Effector memory CD8-positive, alpha-beta T cell (primary cell): ENCODE results near the gene ASAP3.

Source experiments
- ATAC-seq: fragments of 150-1000 bp; cut with Tn5 transposase; replicated peaks from 2 replicates; pipeline ENCODE4 v1.10.0; 2021; ENCODE audit warnings: mild to moderate bottlenecking, moderate library complexity
- DNase-seq, 3 experiments: peaks; one replicate each; pipeline ENCODE4 v3.0.0; 2021
- H3K27ac Mint-ChIP-seq, 2 donors: one replicate each; pipeline ENCODE4 v1.8.0; 2022; ENCODE audit warnings: mild to moderate bottlenecking in 2 of 2, mixed read lengths in 2 of 2, moderate library complexity in 2 of 2
- H3K27me3 Mint-ChIP-seq, 2 donors: one replicate each; pipeline ENCODE4 v1.8.0; 2022; ENCODE audit warnings: mixed read lengths in 2 of 2
- H3K36me3 Mint-ChIP-seq: one replicate; pipeline ENCODE4 v1.8.0; 2022; ENCODE audit warnings: mild to moderate bottlenecking, moderate library complexity, mixed read lengths; ENCODE audit not compliant: insufficient read depth
- H3K4me1 Mint-ChIP-seq, 2 donors: one replicate each; pipeline ENCODE4 v1.8.0; 2022; ENCODE audit warnings: low read depth in 2 of 2, mixed read lengths in 2 of 2
- H3K4me3 Mint-ChIP-seq, 2 donors: one replicate each; pipeline ENCODE4 v1.8.0; 2022; ENCODE audit warnings: mild to moderate bottlenecking in 2 of 2, mixed read lengths in 2 of 2, moderate library complexity in 2 of 2
- H3K9me3 Mint-ChIP-seq, 2 donors: one replicate each; pipeline ENCODE4 v1.8.0; 2022; ENCODE audit warnings: mixed read lengths in 2 of 2

ASAP3 gene

GRCh38 chr1:23462766-23463165 is 21.2 kb downstream of the ASAP3 start:
- ATAC-seq (no peak), DNase-seq (no peak)
- Mint-ChIP-seq H3K9me3 (no peaks in the 10 kb centered on the region), H3K36me3 (no peaks in the 10 kb centered on the region), H3K4me1 (no peaks in the 10 kb centered on the region), H3K27me3 (peaks cover 22 to 30% of the 10 kb centered on the region in 2 donors), H3K4me3 (no peak overlapping the region), H3K27ac (peak overlapping the region in 1 of 2 donors; percentile 61)

GRCh38 chr1:23461050-23461449 is 22.9 kb downstream of the ASAP3 start:
- Mint-ChIP-seq H3K4me3 (no peak overlapping the region), H3K27ac (no peak overlapping the region)

GRCh38 chr1:23460519-23460918 is 23.5 kb downstream of the ASAP3 start:
- no peaks in the 10 kb centered on the region for H3K9me3 Mint-ChIP-seq
- peaks cover 4 to 6% of the 10 kb centered on the region in 2 donors for H3K4me1 Mint-ChIP-seq
- H3K4me3 Mint-ChIP-seq, result no peak overlapping the region
- ATAC-seq (no peak), DNase-seq (no peak)
- peaks cover 36 to 53% of the 10 kb centered on the region in 2 donors for H3K27me3 Mint-ChIP-seq
- no peak overlapping the region for H3K27ac Mint-ChIP-seq
- no peaks in the 10 kb centered on the region for H3K36me3 Mint-ChIP-seq

More at GRCh38 chr1:23461050-23461449, 22.9 kb downstream of the ASAP3 start:
- ATAC-seq (no peak), DNase-seq (no peak)
- Mint-ChIP-seq H3K4me1 (peaks cover 4% of the 10 kb centered on the region in 2 donors), H3K27me3 (peaks cover 33 to 47% of the 10 kb centered on the region in 2 donors), H3K36me3 (no peaks in the 10 kb centered on the region), H3K9me3 (no peaks in the 10 kb centered on the region)

- Mint-ChIP-seq H3K27ac (no peak overlapping the region), H3K9me3 (no peaks in the 10 kb centered on the region), H3K27me3 (peaks cover 45 to 64% of the 10 kb centered on the region in 2 donors), H3K4me1 (peaks cover 6 to 9% of the 10 kb centered on the region in 2 donors), H3K4me3 (no peak overlapping the region), H3K36me3 (no peaks in the 10 kb centered on the region)
- DNase-seq (no peak), ATAC-seq (no peak)
Measured at GRCh38 chr1:23459338-23459757, 24.6 kb downstream of the ASAP3 start.

- H3K9me3 Mint-ChIP-seq, result no peaks in the 10 kb centered on the region
- H3K4me1 Mint-ChIP-seq, result peaks cover 18 to 31% of the 10 kb centered on the region in 2 donors
- H3K36me3 Mint-ChIP-seq, result no peaks in the 10 kb centered on the region
- H3K27ac Mint-ChIP-seq, result peak overlapping the region in 1 of 2 donors; percentile 3
- DNase-seq (no peak), ATAC-seq (no peak)
- peaks cover 36 to 68% of the 10 kb centered on the region in 2 donors for H3K27me3 Mint-ChIP-seq
- H3K4me3 Mint-ChIP-seq, result no peak overlapping the region
Measured at GRCh38 chr1:23456226-23456625, 27.8 kb downstream of the ASAP3 start.

- no peak for DNase-seq
- no peak for ATAC-seq
- Mint-ChIP-seq H3K9me3 (no peaks in the 10 kb centered on the region), H3K36me3 (no peaks in the 10 kb centered on the region), H3K27me3 (peaks cover 28 to 58% of the 10 kb centered on the region in 2 donors), H3K4me3 (no peak overlapping the region), H3K27ac (peak overlapping the region in 1 of 2 donors; percentile 3), H3K4me1 (peaks cover 18 to 32% of the 10 kb centered on the region in 2 donors)
Measured at GRCh38 chr1:23453455-23454000, 30.5 kb downstream of the ASAP3 start.

- ATAC-seq (peak; percentile 98), DNase-seq (peak; percentile 50 to 67 (median 65))
Measured at GRCh38 chr1:23452011-23452411, 32.0 kb downstream of the ASAP3 start.

GRCh38 chr1:23451441-23451840 is 32.5 kb downstream of the ASAP3 start:
- ATAC-seq, result peak; percentile 6
- H3K4me1 Mint-ChIP-seq, result peaks cover 18 to 32% of the 10 kb centered on the region in 2 donors
- H3K27me3 Mint-ChIP-seq, result peaks cover 17 to 37% of the 10 kb centered on the region in 2 donors
- peak overlapping the region in 1 of 2 donors; percentile 32 for H3K4me3 Mint-ChIP-seq
- H3K9me3 Mint-ChIP-seq, result no peaks in the 10 kb centered on the region
- DNase-seq, result no peak
- peak overlapping the region in 1 of 2 donors; percentile 3 for H3K27ac Mint-ChIP-seq
- no peaks in the 10 kb centered on the region for H3K36me3 Mint-ChIP-seq

More at GRCh38 chr1:23452011-23452411, 32.0 kb downstream of the ASAP3 start:
- Mint-ChIP-seq H3K27me3 (peaks cover 22 to 42% of the 10 kb centered on the region in 2 donors), H3K4me1 (peaks cover 18 to 32% of the 10 kb centered on the region in 2 donors), H3K36me3 (no peaks in the 10 kb centered on the region), H3K27ac (peak overlapping the region in 1 of 2 donors; percentile 3), H3K9me3 (no peaks in the 10 kb centered on the region), H3K4me3 (peak overlapping the region; percentile 32)

- Mint-ChIP-seq H3K27me3 (peaks cover 11 to 31% of the 10 kb centered on the region in 2 donors), H3K4me1 (peaks cover 13 to 29% of the 10 kb centered on the region in 2 donors), H3K4me3 (no peak overlapping the region), H3K27ac (no peak overlapping the region), H3K36me3 (no peaks in the 10 kb centered on the region), H3K9me3 (no peaks in the 10 kb centered on the region)
- DNase-seq (no peak), ATAC-seq (no peak)
Measured at GRCh38 chr1:23450894-23451293, 33.1 kb downstream of the ASAP3 start.

GRCh38 chr1:23449958-23450357 is 34.0 kb downstream of the ASAP3 start:
- Mint-ChIP-seq H3K4me1 (peaks cover 12 to 25% of the 10 kb centered on the region in 2 donors), H3K27me3 (peaks cover 4 to 22% of the 10 kb centered on the region in 2 donors), H3K9me3 (no peaks in the 10 kb centered on the region), H3K4me3 (no peak overlapping the region), H3K36me3 (no peaks in the 10 kb centered on the region), H3K27ac (no peak overlapping the region)
- no peak for DNase-seq
- ATAC-seq, result no peak

- Mint-ChIP-seq H3K4me1 (peaks cover 12 to 24% of the 10 kb centered on the region in 2 donors), H3K36me3 (no peaks in the 10 kb centered on the region), H3K27ac (no peak overlapping the region), H3K9me3 (no peaks in the 10 kb centered on the region), H3K4me3 (no peak overlapping the region), H3K27me3 (peaks cover 0 to 16% of the 10 kb centered on the region in 2 donors)
- ATAC-seq (no peak), DNase-seq (no peak)
Measured at GRCh38 chr1:23449306-23449705, 34.7 kb downstream of the ASAP3 start.

GRCh38 chr1:23448846-23449245 is 35.1 kb downstream of the ASAP3 start:
- peaks cover 0 to 12% of the 10 kb centered on the region in 2 donors for H3K27me3 Mint-ChIP-seq
- no peak overlapping the region for H3K27ac Mint-ChIP-seq
- no peaks in the 10 kb centered on the region for H3K36me3 Mint-ChIP-seq
- ATAC-seq, result no peak
- DNase-seq, result no peak
- H3K4me1 Mint-ChIP-seq, result peaks cover 12 to 24% of the 10 kb centered on the region in 2 donors
- H3K9me3 Mint-ChIP-seq, result no peaks in the 10 kb centered on the region
- no peak overlapping the region for H3K4me3 Mint-ChIP-seq

- Mint-ChIP-seq H3K4me1 (peaks cover 4 to 7% of the 10 kb centered on the region in 2 donors), H3K27ac (no peak overlapping the region), H3K36me3 (no peaks in the 10 kb centered on the region), H3K9me3 (no peaks in the 10 kb centered on the region), H3K27me3 (peaks cover 0 to 8% of the 10 kb centered on the region in 2 donors), H3K4me3 (no peak overlapping the region)
- DNase-seq, result no peak
- ATAC-seq, result no peak
Measured at GRCh38 chr1:23446661-23447310, 37.2 kb downstream of the ASAP3 start.
